Esophagus squamous epithelium (tissue), 5 donors: ENCODE results near the gene DCUN1D1. TPM values are rescaled to one million over a fixed set of nuclear protein-coding genes. Genes with fewer than 3 reads are reported as not detected.
"Not testable (repeated sequence)": the region's sequence is repeated elsewhere in the genome, so short reads cannot be mapped to it uniquely, and the experiment has no call there.

ENCODE experiments used
- DNase-seq: peaks from one replicate; lab custom pipeline; 2025; lab: John Stamatoyannopoulos, UW
- H3K27ac ChIP-seq, 4 donors: fragments of 200-600 bp; sonication (generic); one replicate each; pipeline ENCODE4 v1.5.1; 2016 to 2019; ENCODE audit warnings: mild to moderate bottlenecking in 1 of 4
- H3K27me3 ChIP-seq, 4 donors: fragments of 200-600 bp; sonication (generic); 1 replicate in 3 of 4; 2 replicates in 1 of 4; pipeline versions ENCODE4 v1.5.1 to v1.6.0; 2017 to 2021; ENCODE audit warnings: antibody characterized with exemption in 1 of 4
- H3K36me3 ChIP-seq, 3 donors: fragments of 200-600 bp; sonication (generic); one replicate each; pipeline ENCODE4 v1.5.1; 2016 to 2019
- H3K4me1 ChIP-seq, 3 donors: fragments of 200-600 bp; sonication (generic); one replicate each; pipeline ENCODE4 v1.5.1; 2017 to 2019
- H3K4me3 ChIP-seq, 4 donors: fragments of 200-600 bp; sonication (generic); 1 replicate in 3 of 4; 2 replicates in 1 of 4; pipeline ENCODE4 v1.5.1; 2016 to 2019; ENCODE audit warnings: mild to moderate bottlenecking in 2 of 4, moderate library complexity in 1 of 4
- H3K9me3 ChIP-seq, 3 donors: fragments of 200-600 bp; sonication (generic); one replicate each; pipeline ENCODE4 v1.5.1; 2016 to 2019
- CTCF ChIP-seq, 6 experiments: fragments of 450-650 bp in 4 of 6; fragments of 200-600 bp in 2 of 6; sonication (generic) in 2 of 6; IDR thresholded peaks; one replicate each; pipeline ENCODE4 v1.5.1; 2016 to 2019; ENCODE audit warnings: antibody characterized with exemption in 6 of 6, mild to moderate bottlenecking in 4 of 6, moderate library complexity in 4 of 6
- POLR2A ChIP-seq, 4 donors: fragments of 450-650 bp; IDR thresholded peaks; one replicate each; pipeline ENCODE4 v1.6.1; 2017; ENCODE audit warnings: antibody characterized with exemption in 4 of 4, mild to moderate bottlenecking in 4 of 4, moderate library complexity in 3 of 4
- WGBS, 2 donors: methylation state at CpG; one replicate each; pipeline ENCODE4 v1.1.5; 2018; 5-methylcytosine and 5-hydroxymethylcytosine counted together
- intact Hi-C: fragments of 100-400 bp; cut with DNase I; formaldehyde crosslinking; loops from one replicate; pipeline ENCODE4 v1.15.0; 2022
- total RNA-seq, 4 donors: library from RNA; depleted of rRNA; stranded (reverse); fragments of >200 nt; gene quantifications; one replicate each; pipeline ENCODE4 v1.1.0, GENCODE V29; 2016
- donor health status: DM: yes; HTN: yes; CAD: no.

Gene DCUN1D1
- total RNA-seq, 4 donors from 2014 or later = 12.6 to 32.6 (median 25.4) TPM

- TF ChIP-seq CTCF (IDR thresholded peaks at IDR 0.05) = no peak
- TF ChIP-seq POLR2A (IDR thresholded peaks at IDR 0.05) = no peak
- 92 to 97% methylated on average over 4 of the region's 4 CpGs for WGBS, 2 donors
- no peaks in the 10 kb centered on the region for H3K9me3 ChIP-seq
- peaks cover 0 to 23% (median 0%) of the 10 kb centered on the region in 3 donors for H3K36me3 ChIP-seq
- no peaks in the 10 kb centered on the region for H3K27me3 ChIP-seq
- H3K27ac ChIP-seq = no peak overlapping the region
- DNase-seq = no peak
- no peak overlapping the region for H3K4me3 ChIP-seq
- no peaks in the 10 kb centered on the region for H3K4me1 ChIP-seq
- intact Hi-C loops = no loop called here
Measured at GRCh38 chr3:183008303-183008702, 28.0 kb upstream of the DCUN1D1 start.

- peaks cover 0 to 8% (median 0%) of the 10 kb centered on the region in 3 donors for H3K36me3 ChIP-seq
- WGBS, 2 donors = 77 to 89% methylated on average over 10 of the region's 10 CpGs
- no peaks in the 10 kb centered on the region for H3K4me1 ChIP-seq
- intact Hi-C loops = no loop called here
- H3K9me3 ChIP-seq = no peaks in the 10 kb centered on the region
- TF ChIP-seq CTCF (IDR thresholded peaks at IDR 0.05) (no peak), POLR2A (IDR thresholded peaks at IDR 0.05) (no peak)
- no peak for DNase-seq
- no peak overlapping the region for H3K4me3 ChIP-seq
- no peak overlapping the region for H3K27ac ChIP-seq
- H3K27me3 ChIP-seq = no peaks in the 10 kb centered on the region
Measured at GRCh38 chr3:183006396-183007002, 26.2 kb upstream of the DCUN1D1 start.

- Histone ChIP-seq H3K4me1 (no peaks in the 10 kb centered on the region), H3K4me3 (no peak overlapping the region), H3K9me3 (peaks cover 0 to 4% (median 0%) of the 10 kb centered on the region in 3 donors), H3K27ac (no peak overlapping the region), H3K36me3 (no peaks in the 10 kb centered on the region), H3K27me3 (no peaks in the 10 kb centered on the region)
- DNase-seq = no peak
- TF ChIP-seq CTCF (IDR thresholded peaks at IDR 0.05) = no peak
- no peak for TF ChIP-seq POLR2A (IDR thresholded peaks at IDR 0.05)
- intact Hi-C loops = no loop called here
- WGBS, 2 donors = 33% methylated on average over 1 of the region's 1 CpG; no CpG with 5 or more reads in 1 of the 2 donors
Measured at GRCh38 chr3:182999767-183000166, 19.4 kb upstream of the DCUN1D1 start.

GRCh38 chr3:182993486-182994201 is 13.3 kb upstream of the DCUN1D1 start:
- DNase-seq, intact Hi-C loops, H3K4me1 ChIP-seq, H3K27me3 ChIP-seq, H3K4me3 ChIP-seq, H3K27ac ChIP-seq, H3K36me3 ChIP-seq: not testable (repeated sequence)
- peaks cover 0 to 12% (median 0%) of the 10 kb centered on the region in 3 donors for H3K9me3 ChIP-seq
- 81 to 85% methylated on average over 4 of the region's 4 CpGs for WGBS, 2 donors

- DNase-seq = no peak
- 51 to 75% methylated on average over 3 of the region's 3 CpGs for WGBS, 2 donors
- TF ChIP-seq CTCF (IDR thresholded peaks at IDR 0.05) (no peak), POLR2A (IDR thresholded peaks at IDR 0.05) (no peak)
- Histone ChIP-seq H3K9me3 (peaks cover 0 to 5% (median 0%) of the 10 kb centered on the region in 3 donors), H3K27ac (no peak overlapping the region), H3K36me3 (no peaks in the 10 kb centered on the region), H3K27me3 (no peaks in the 10 kb centered on the region), H3K4me3 (no peak overlapping the region), H3K4me1 (no peaks in the 10 kb centered on the region)
- intact Hi-C loops = no loop called here
Measured at GRCh38 chr3:182989566-182989965, 9.2 kb upstream of the DCUN1D1 start.
